Measurements from ENCODE around the gene PNPLA4.

Gene PNPLA4

DNA sequence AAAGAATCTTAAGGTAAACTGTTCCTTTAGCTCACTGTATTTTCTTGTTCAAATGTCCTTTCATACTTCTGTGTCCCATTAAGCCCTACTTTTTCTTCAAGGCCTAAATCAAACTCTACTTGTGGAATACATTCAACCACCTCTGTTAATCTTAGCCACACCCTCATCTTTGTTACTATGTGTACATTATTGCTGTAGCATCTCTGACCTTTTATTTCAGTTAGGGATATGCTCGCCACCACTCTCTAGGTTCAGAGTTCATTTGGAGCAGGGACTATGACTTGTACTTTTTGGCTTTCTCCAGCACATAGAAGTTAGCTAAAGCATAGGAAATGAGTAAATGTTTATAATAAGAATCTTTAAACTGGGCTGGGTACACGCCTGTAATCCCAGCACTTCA is 6.8 kb upstream of the PNPLA4 start:
- Histone ChIP-seq H3K9ac (ENCODE audit: low read length) (no peak overlapping the region), H3K4me3 (ENCODE audit: low read depth in 1 of 2, low read length in 2 of 2) (no peak overlapping the region), H3K27ac (ENCODE audit: low read depth, low read length) (no peak overlapping the region), H3K27me3 (ENCODE audit: control insufficient read depth in 1 of 2, insufficient read depth in 2 of 2, low read length in 2 of 2) (no peaks in the 10 kb centered on the region), H3K36me3 (ENCODE audit: insufficient read depth, low read length) (no peaks in the 10 kb centered on the region), H3K9me3 (ENCODE audit: low read length) (no peaks in the 10 kb centered on the region), H3K4me1 (ENCODE audit: insufficient read depth, low read length) (no peaks in the 10 kb centered on the region)

- peak overlapping the region; percentile 58 to 91 for H3K4me3 ChIP-seq (ENCODE audit: low read depth in 1 of 2, low read length in 2 of 2)
- peaks cover 6% of the 10 kb centered on the region for H3K4me1 ChIP-seq (ENCODE audit: insufficient read depth, low read length)
- no peak overlapping the region for H3K9ac ChIP-seq (ENCODE audit: low read length)
- no peaks in the 10 kb centered on the region for H3K27me3 ChIP-seq (ENCODE audit: control insufficient read depth in 1 of 2, insufficient read depth in 2 of 2, low read length in 2 of 2)
- no peak overlapping the region for H3K27ac ChIP-seq (ENCODE audit: low read depth, low read length)
- no peaks in the 10 kb centered on the region for H3K9me3 ChIP-seq (ENCODE audit: low read length)
- no peaks in the 10 kb centered on the region for H3K36me3 ChIP-seq (ENCODE audit: insufficient read depth, low read length)
Measured at GRCh38 chrX:7926914-7927258, 327 bp downstream of the PNPLA4 start.

GRCh38 chrX:7926501-7926900 is 712 bp downstream of the PNPLA4 start:
- Histone ChIP-seq H3K4me3 (ENCODE audit: low read depth in 1 of 2, low read length in 2 of 2) (peak overlapping the region in 1 of 2 donors; percentile 91), H3K27ac (ENCODE audit: low read depth, low read length) (no peak overlapping the region), H3K9me3 (ENCODE audit: low read length) (no peaks in the 10 kb centered on the region), H3K4me1 (ENCODE audit: insufficient read depth, low read length) (peaks cover 6% of the 10 kb centered on the region), H3K36me3 (ENCODE audit: insufficient read depth, low read length) (no peaks in the 10 kb centered on the region), H3K9ac (ENCODE audit: low read length) (no peak overlapping the region), H3K27me3 (ENCODE audit: control insufficient read depth in 1 of 2, insufficient read depth in 2 of 2, low read length in 2 of 2) (no peaks in the 10 kb centered on the region)

DNA sequence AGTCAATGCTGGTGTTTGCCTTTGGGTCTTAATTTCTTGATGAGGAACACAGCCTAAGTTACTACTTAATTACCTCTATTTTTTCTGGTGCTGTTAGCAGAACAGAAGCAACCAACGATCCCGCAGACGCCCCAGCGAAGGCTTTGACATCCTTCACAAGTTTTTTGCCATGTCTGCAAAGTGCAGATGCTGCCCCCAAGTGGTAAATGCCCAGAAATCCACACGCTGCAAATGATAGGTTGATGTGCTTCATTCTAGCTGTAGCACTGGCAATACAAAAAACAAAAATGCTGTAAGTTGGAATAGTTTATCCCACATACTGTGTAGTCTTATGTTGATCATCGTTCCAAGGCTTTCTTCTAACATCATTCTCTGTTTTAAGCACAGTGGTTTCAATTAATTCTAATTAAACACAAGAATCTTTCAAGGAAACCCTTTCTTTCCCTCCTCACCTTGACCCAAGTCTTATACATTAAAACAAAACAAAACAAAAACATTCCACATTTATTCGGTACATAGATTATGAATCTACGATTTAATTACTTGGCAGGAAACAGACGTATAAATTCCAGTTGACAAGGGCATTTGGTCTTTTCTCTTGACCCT is 1.2 kb downstream of the PNPLA4 start:
- Histone ChIP-seq H3K27ac (ENCODE audit: low read depth, low read length) (no peak overlapping the region), H3K4me1 (ENCODE audit: insufficient read depth, low read length) (peaks cover 6% of the 10 kb centered on the region), H3K27me3 (ENCODE audit: control insufficient read depth in 1 of 2, insufficient read depth in 2 of 2, low read length in 2 of 2) (no peaks in the 10 kb centered on the region), H3K36me3 (ENCODE audit: insufficient read depth, low read length) (no peaks in the 10 kb centered on the region), H3K9ac (ENCODE audit: low read length) (no peak overlapping the region), H3K9me3 (ENCODE audit: low read length) (no peaks in the 10 kb centered on the region), H3K4me3 (ENCODE audit: low read depth in 1 of 2, low read length in 2 of 2) (no peak overlapping the region)

- H3K9ac ChIP-seq (ENCODE audit: low read length): no peak overlapping the region
- no peaks in the 10 kb centered on the region for H3K9me3 ChIP-seq (ENCODE audit: low read length)
- no peaks in the 10 kb centered on the region for H3K27me3 ChIP-seq (ENCODE audit: control insufficient read depth in 1 of 2, insufficient read depth in 2 of 2, low read length in 2 of 2)
- H3K4me1 ChIP-seq (ENCODE audit: insufficient read depth, low read length): peaks cover 3% of the 10 kb centered on the region
- H3K36me3 ChIP-seq (ENCODE audit: insufficient read depth, low read length): peaks cover 4% of the 10 kb centered on the region
- no peak overlapping the region for H3K4me3 ChIP-seq (ENCODE audit: low read depth in 1 of 2, low read length in 2 of 2)
- H3K27ac ChIP-seq (ENCODE audit: low read depth, low read length): no peak overlapping the region
Measured at GRCh38 chrX:7921750-7922149, 5.5 kb downstream of the PNPLA4 start.

GRCh38 chrX:7908821-7909220 is 18.4 kb downstream of the PNPLA4 start:
- no peaks in the 10 kb centered on the region for H3K36me3 ChIP-seq (ENCODE audit: insufficient read depth, low read length)
- H3K9me3 ChIP-seq (ENCODE audit: low read length): no peaks in the 10 kb centered on the region
- H3K27me3 ChIP-seq (ENCODE audit: control insufficient read depth in 1 of 2, insufficient read depth in 2 of 2, low read length in 2 of 2): no peaks in the 10 kb centered on the region
- H3K27ac ChIP-seq (ENCODE audit: low read depth, low read length): no peak overlapping the region
- H3K4me3 ChIP-seq (ENCODE audit: low read depth in 1 of 2, low read length in 2 of 2): no peak overlapping the region
- H3K9ac ChIP-seq (ENCODE audit: low read length): no peak overlapping the region
- H3K4me1 ChIP-seq (ENCODE audit: insufficient read depth, low read length): no peaks in the 10 kb centered on the region

GRCh38 chrX:7904562-7904961 is 22.7 kb downstream of the PNPLA4 start:
- H3K36me3 ChIP-seq (ENCODE audit: insufficient read depth, low read length): no peaks in the 10 kb centered on the region

DNA sequence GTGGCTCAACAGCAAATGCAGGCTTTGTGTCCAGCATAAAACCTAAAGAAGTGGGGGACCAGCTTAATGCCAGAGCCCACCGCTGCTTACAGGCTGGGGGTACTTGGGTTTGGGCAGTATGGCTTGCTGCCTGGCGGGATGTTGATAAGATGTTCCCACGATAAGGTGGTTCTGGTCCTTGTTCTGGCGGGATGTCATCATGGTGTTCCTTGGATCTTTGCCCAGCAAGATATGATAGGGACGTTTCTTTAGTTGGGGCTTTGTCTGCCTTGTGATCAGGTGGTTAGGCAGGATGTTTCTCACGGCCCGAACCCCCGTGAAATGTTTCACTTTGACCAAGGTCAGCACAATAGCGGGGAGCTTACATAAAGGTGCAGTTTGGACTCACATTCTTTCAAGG is 35.3 kb downstream of the PNPLA4 start:
- Histone ChIP-seq H3K4me1 (ENCODE audit: insufficient read depth, low read length) (no peaks in the 10 kb centered on the region), H3K27me3 (ENCODE audit: control insufficient read depth in 1 of 2, insufficient read depth in 2 of 2, low read length in 2 of 2) (no peaks in the 10 kb centered on the region), H3K36me3 (ENCODE audit: insufficient read depth, low read length) (no peaks in the 10 kb centered on the region), H3K9me3 (ENCODE audit: low read length) (no peaks in the 10 kb centered on the region), H3K4me3 (ENCODE audit: low read depth in 1 of 2, low read length in 2 of 2) (no peak overlapping the region), H3K9ac (ENCODE audit: low read length) (no peak overlapping the region), H3K27ac (ENCODE audit: low read depth, low read length) (no peak overlapping the region)

More at GRCh38 chrX:7904562-7904961, 22.7 kb downstream of the PNPLA4 start:
- H3K9me3 ChIP-seq (ENCODE audit: low read length): no peaks in the 10 kb centered on the region
- no peaks in the 10 kb centered on the region for H3K4me1 ChIP-seq (ENCODE audit: insufficient read depth, low read length)
- H3K27me3 ChIP-seq (ENCODE audit: control insufficient read depth in 1 of 2, insufficient read depth in 2 of 2, low read length in 2 of 2): no peaks in the 10 kb centered on the region
- H3K4me3 ChIP-seq (ENCODE audit: low read depth in 1 of 2, low read length in 2 of 2): no peak overlapping the region
- H3K27ac ChIP-seq (ENCODE audit: low read depth, low read length): no peak overlapping the region
- no peak overlapping the region for H3K9ac ChIP-seq (ENCODE audit: low read length)

DNA sequence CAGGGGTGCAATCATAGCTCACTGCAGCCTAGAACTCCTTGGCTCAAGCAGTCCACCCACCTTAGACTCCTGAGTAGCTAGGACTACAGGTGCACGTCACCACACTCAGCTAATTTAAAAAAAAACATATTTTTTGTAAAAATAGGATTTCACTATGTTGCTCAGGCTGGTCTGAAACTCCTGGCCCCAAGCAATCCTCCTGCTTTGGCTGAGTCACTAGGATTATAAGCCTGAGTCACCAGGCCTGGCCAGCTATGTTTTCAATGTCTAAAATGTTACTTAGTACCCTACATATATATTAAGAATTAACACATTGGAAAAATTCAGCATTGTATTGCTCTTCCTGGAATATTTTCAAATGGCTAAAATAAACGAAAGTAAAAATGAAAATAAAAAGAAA is 37.5 kb downstream of the PNPLA4 start:
- H3K27me3 ChIP-seq (ENCODE audit: control insufficient read depth in 1 of 2, insufficient read depth in 2 of 2, low read length in 2 of 2): no peaks in the 10 kb centered on the region
- no peaks in the 10 kb centered on the region for H3K36me3 ChIP-seq (ENCODE audit: insufficient read depth, low read length)
- H3K9ac ChIP-seq (ENCODE audit: low read length): no peak overlapping the region
- H3K4me1 ChIP-seq (ENCODE audit: insufficient read depth, low read length): no peaks in the 10 kb centered on the region
- H3K4me3 ChIP-seq (ENCODE audit: low read depth in 1 of 2, low read length in 2 of 2): no peak overlapping the region
- no peak overlapping the region for H3K27ac ChIP-seq (ENCODE audit: low read depth, low read length)
- no peaks in the 10 kb centered on the region for H3K9me3 ChIP-seq (ENCODE audit: low read length)

GRCh38 chrX:7889135-7889534 is 38.1 kb downstream of the PNPLA4 start:
- no peak overlapping the region for H3K9ac ChIP-seq (ENCODE audit: low read length)
- no peaks in the 10 kb centered on the region for H3K36me3 ChIP-seq (ENCODE audit: insufficient read depth, low read length)
- H3K27me3 ChIP-seq (ENCODE audit: control insufficient read depth in 1 of 2, insufficient read depth in 2 of 2, low read length in 2 of 2): no peaks in the 10 kb centered on the region
- H3K4me1 ChIP-seq (ENCODE audit: insufficient read depth, low read length): no peaks in the 10 kb centered on the region
- H3K9me3 ChIP-seq (ENCODE audit: low read length): no peaks in the 10 kb centered on the region
- no peak overlapping the region for H3K27ac ChIP-seq (ENCODE audit: low read depth, low read length)
- H3K4me3 ChIP-seq (ENCODE audit: low read depth in 1 of 2, low read length in 2 of 2): no peak overlapping the region

- Histone ChIP-seq H3K27me3 (ENCODE audit: control insufficient read depth in 1 of 2, insufficient read depth in 2 of 2, low read length in 2 of 2) (no peaks in the 10 kb centered on the region), H3K27ac (ENCODE audit: low read depth, low read length) (no peak overlapping the region), H3K4me3 (ENCODE audit: low read depth in 1 of 2, low read length in 2 of 2) (no peak overlapping the region), H3K9ac (ENCODE audit: low read length) (no peak overlapping the region), H3K36me3 (ENCODE audit: insufficient read depth, low read length) (no peaks in the 10 kb centered on the region), H3K4me1 (ENCODE audit: insufficient read depth, low read length) (no peaks in the 10 kb centered on the region), H3K9me3 (ENCODE audit: low read length) (no peaks in the 10 kb centered on the region)
Measured at GRCh38 chrX:7876957-7877356, 50.3 kb downstream of the PNPLA4 start.

- no peaks in the 10 kb centered on the region for H3K4me1 ChIP-seq (ENCODE audit: insufficient read depth, low read length)
- H3K9me3 ChIP-seq (ENCODE audit: low read length): no peaks in the 10 kb centered on the region
- no peak overlapping the region for H3K27ac ChIP-seq (ENCODE audit: low read depth, low read length)
- H3K27me3 ChIP-seq (ENCODE audit: control insufficient read depth in 1 of 2, insufficient read depth in 2 of 2, low read length in 2 of 2): no peaks in the 10 kb centered on the region
- H3K9ac ChIP-seq (ENCODE audit: low read length): no peak overlapping the region
- no peak overlapping the region for H3K4me3 ChIP-seq (ENCODE audit: low read depth in 1 of 2, low read length in 2 of 2)
- H3K36me3 ChIP-seq (ENCODE audit: insufficient read depth, low read length): no peaks in the 10 kb centered on the region
Measured at GRCh38 chrX:7872042-7872441, 55.2 kb downstream of the PNPLA4 start.

All from muscle layer of colon (tissue), 2 donors.